ENCODE data around the gene RAB8B. TPM values are rescaled to one million over a fixed set of nuclear protein-coding genes. Genes with fewer than 3 reads are reported as not detected.

RAB8B gene
- total RNA-seq, 1 experiment from 2014 or later = 33.8 TPM

GRCh38 chr15:63244399-63244798, 55.0 kb downstream of the RAB8B start:
- H4K8ac ChIP-seq (replicated peaks; ENCODE audit: insufficient read length, low read depth, low read length) = no peak overlapping the region
- H3K23ac ChIP-seq (ENCODE audit: insufficient read length, low read depth, low read length) = no peak overlapping the region
- no peak overlapping the region for H2AFZ ChIP-seq (ENCODE audit: low read length)
- H3K9ac ChIP-seq (ENCODE audit: extremely low read depth, insufficient read length, low read length) = no peak overlapping the region
- no peaks in the 10 kb centered on the region for H4K20me1 ChIP-seq (ENCODE audit: control insufficient read depth, insufficient read depth, insufficient read length)
- H4K91ac ChIP-seq (ENCODE audit: insufficient read length, low read depth, low read length) = no peak overlapping the region
- H3K56ac ChIP-seq (ENCODE audit: insufficient read length, low read depth, low read length) = no peak overlapping the region
- no peak overlapping the region for H2BK15ac ChIP-seq (ENCODE audit: low read depth, low read length)
- no peak for DNase-seq
- Mint-ChIP-seq H3K27me3 (ENCODE audit: low read depth) (no peaks in the 10 kb centered on the region), H3K9me3 (peaks cover 18 to 23% of the 10 kb centered on the region in 2 experiments; a peak in 4 of 5 replicates), H3K4me3 (no peak overlapping the region), H3K27ac (0 out of 7 replicates have a peak overlapping the region, but pooled peaks of 1 of the 3 experiments have one; percentile 21), H3K36me3 (ENCODE audit: insufficient read depth in 1 of 3, low read depth in 3 of 3) (peaks cover 25 to 42% (median 27%) of the 10 kb centered on the region in 3 experiments), H3K4me1 (no peaks in the 10 kb centered on the region)
- H3K4ac ChIP-seq (ENCODE audit: low read depth, low read length) = no peak overlapping the region
- H2BK120ac ChIP-seq (ENCODE audit: low read depth, low read length, poor library complexity, severe bottlenecking) = no peak overlapping the region
- no peak overlapping the region for H4K5ac ChIP-seq (ENCODE audit: insufficient read length, low read depth, low read length)
- TF ChIP-seq CTCF (conservative IDR thresholded peaks at IDR 0.05) = no peak
- H2BK20ac ChIP-seq (ENCODE audit: low read depth, low read length, poor library complexity, severe bottlenecking) = no peak overlapping the region
- H2AK5ac ChIP-seq (ENCODE audit: insufficient read length, low read length) = no peak overlapping the region
- H3K23me2 ChIP-seq (ENCODE audit: insufficient read length, low read depth, low read length, poor library complexity, severe bottlenecking) = no peaks in the 10 kb centered on the region
- no peak overlapping the region for H3T11ph ChIP-seq (ENCODE audit: low read length)
- H3K4me2 ChIP-seq (ENCODE audit: insufficient read depth, insufficient read length, low read length) = no peak overlapping the region
- H3K79me2 ChIP-seq (ENCODE audit: insufficient read depth, low read length) = no peaks in the 10 kb centered on the region
- no peaks in the 10 kb centered on the region for H3K9me3 ChIP-seq (ENCODE audit: control insufficient read depth, low read depth, low read length)
- no peak overlapping the region for H3K27ac ChIP-seq (ENCODE audit: insufficient read length, low read depth, low read length)
- H2BK12ac ChIP-seq (ENCODE audit: insufficient read length, low read depth, low read length) = no peak overlapping the region
- no peak overlapping the region for H3K18ac ChIP-seq (ENCODE audit: insufficient read length, low read depth, low read length)
- H3K14ac ChIP-seq (ENCODE audit: insufficient read depth, low read length) = no peak overlapping the region
- H2BK5ac ChIP-seq (ENCODE audit: insufficient read length, low read length) = no peak overlapping the region
- H3K4me1 ChIP-seq (ENCODE audit: insufficient read depth, low read length) = no peaks in the 10 kb centered on the region
- no CpG with 5 or more reads among the region's 4 CpGs for WGBS (ENCODE audit: extremely low coverage, insufficient read length, low lambda C conversion rate)
- no peaks in the 10 kb centered on the region; the same call in 1 of the 2 replicates for H3K27me3 ChIP-seq (ENCODE audit: insufficient read depth, low read length)
- H3K79me1 ChIP-seq (ENCODE audit: insufficient read depth, low read depth, low read length, poor library complexity, severe bottlenecking) = no peaks in the 10 kb centered on the region

Data from H9 (cell line).